ENCODE results near the gene NEIL1. TPM values are rescaled to one million over a fixed set of nuclear protein-coding genes. Genes with fewer than 3 reads are reported as not detected.

Gene NEIL1
- polyA plus RNA-seq, 2 of the 4 experiments (the other 2 are of a cell fraction), result 3.2 to 6.8 TPM

DNA sequence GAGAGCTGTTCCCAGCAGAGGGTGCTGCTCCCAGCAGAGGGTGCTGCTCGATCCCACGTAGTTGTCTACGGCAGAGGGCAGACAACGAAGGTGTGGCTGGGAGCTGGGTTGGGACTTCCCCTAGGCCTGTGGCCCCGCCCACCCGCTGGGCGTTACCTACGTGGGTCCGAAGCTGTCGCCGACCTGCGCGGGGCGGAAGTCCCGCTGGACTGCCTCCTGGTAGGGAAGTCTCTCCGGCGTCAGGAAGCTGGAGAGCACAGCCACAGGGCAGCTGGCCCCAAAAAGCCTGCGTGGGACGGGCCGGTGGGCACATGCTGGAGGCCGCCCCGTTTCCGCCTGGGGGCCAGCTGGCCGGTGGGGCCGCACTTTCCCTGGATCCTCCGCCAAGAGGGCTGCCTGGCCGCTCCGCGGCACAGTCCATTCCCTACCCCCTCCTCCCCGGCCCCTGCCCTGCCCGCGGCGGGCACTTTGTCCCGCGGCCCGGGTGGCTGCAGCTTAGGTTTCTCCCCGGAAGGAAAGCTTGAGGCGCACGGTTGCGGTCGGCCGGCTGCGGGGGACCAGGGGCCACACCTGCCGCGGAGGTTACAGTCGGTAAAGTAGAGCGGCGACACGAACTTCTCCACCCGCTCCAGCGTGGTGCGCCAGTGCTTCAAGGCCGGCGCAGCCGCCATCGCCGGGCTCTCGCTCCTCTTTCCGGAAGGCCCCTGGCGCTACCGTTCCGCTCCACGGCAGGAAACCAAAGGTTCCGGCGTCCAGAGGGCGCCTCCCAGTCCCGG, 21.3 kb downstream of the NEIL1 start, which contains the start of gene MAN2C1 (continued):
- peak; percentile 86 for TF ChIP-seq MYC (IDR thresholded peaks at IDR 0.05; ENCODE audit: borderline replicate concordance, low read length)
- no peak for TF ChIP-seq CHD2 (IDR thresholded peaks at IDR 0.05; ENCODE audit: low read length, partially characterized antibody)
- TF ChIP-seq, protein P1, sequence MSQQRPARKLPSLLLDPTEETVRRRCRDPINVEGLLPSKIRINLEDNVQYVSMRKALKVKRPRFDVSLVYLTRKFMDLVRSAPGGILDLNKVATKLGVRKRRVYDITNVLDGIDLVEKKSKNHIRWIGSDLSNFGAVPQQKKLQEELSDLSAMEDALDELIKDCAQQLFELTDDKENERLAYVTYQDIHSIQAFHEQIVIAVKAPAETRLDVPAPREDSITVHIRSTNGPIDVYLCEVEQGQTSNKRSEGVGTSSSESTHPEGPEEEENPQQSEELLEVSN (IDR thresholded peaks at IDR 0.05; ENCODE audit: borderline replicate concordance, low read depth), result peak; percentile 58; the same call in 1 of the 2 replicates
- TF ChIP-seq HOXB5 (CRISPR knock-in tag; IDR thresholded peaks at IDR 0.05), result no peak
- TF ChIP-seq RARB (CRISPR knock-in tag; IDR thresholded peaks at IDR 0.05), result no peak; the same call in 1 of the 2 replicates
- TF ChIP-seq JUN (IDR thresholded peaks at IDR 0.05), result peak; percentile 94 to 98

DNA sequence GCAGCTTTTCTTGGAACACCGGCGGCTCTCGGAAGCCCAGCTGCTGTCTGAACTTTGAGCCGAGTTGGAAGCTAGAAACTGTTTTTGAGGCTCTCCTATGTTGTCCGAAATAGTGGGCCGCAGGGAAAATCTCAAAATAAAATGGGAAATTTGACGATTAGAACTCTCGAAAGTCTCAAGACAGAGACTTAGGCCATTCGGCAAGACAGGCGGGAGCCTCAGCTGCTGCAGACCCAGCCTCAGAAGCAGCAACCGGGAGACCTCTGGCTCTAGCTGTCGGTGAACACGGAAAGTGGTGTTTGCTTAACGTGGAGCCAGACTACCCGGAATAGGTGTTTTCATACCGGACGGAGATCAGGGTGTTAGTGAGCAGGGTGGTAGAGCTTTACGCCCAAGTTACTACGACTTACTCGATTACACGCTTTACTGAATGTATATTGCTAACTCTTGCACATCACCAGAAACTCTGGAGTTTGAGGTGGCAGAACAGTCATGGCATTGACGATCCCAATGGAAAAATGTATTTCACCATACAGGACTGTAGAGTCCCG, 21.9 kb downstream of the NEIL1 start:
- peak; percentile 13 for FAIRE-seq
- ChIA-PET POLR2A (interaction anchor here (0.5 to 4.2 kb wide), 33 partner anchors 8 to 551 kb away, joined by 3 to 148 read pairs (median 6); partner anchors contain the start of genes IMP3, PTPN9, SIN3A and SNUPN), CTCF (interaction anchor here (0.6 to 4.4 kb wide), 34 partner anchors 7 to 600 kb away, joined by 3 to 72 read pairs (median 8); partner anchors contain the start of genes IMP3, PTPN9, SIN3A and SNX33)
- peak overlapping the region; percentile 93 to 95 for H3K27ac ChIP-seq
- peak overlapping the region; percentile 97 for H3K4me2 ChIP-seq
- 12% methylated on average over 23 of the region's 23 CpGs for WGBS (ENCODE audit: missing lambda C conversion rate)
- ATAC-seq, result peak; percentile 3 to 7; a peak in 4 of 6 replicates
- no peak for DNase-seq (ENCODE audit: low read depth in 1 of 2, low spot score in 1 of 2)
- H3K9me3 ChIP-seq, result no peaks in the 10 kb centered on the region
- H3K4me3 ChIP-seq, result peak overlapping the region; percentile 81
- peaks cover 21% of the 10 kb centered on the region for H3K4me1 ChIP-seq
- TF ChIP-seq RARB (CRISPR knock-in tag; IDR thresholded peaks at IDR 0.05) (no peak), EHMT2 (IDR thresholded peaks at IDR 0.05; ENCODE audit: low read depth) (no peak), MAFK (IDR thresholded peaks at IDR 0.05; ENCODE audit: partially characterized antibody) (no peak), HOXB5 (CRISPR knock-in tag; IDR thresholded peaks at IDR 0.05) (peak; percentile 50; the same call in 1 of the 2 replicates), EP300 (IDR thresholded peaks at IDR 0.05) (no peak), GATA3 (IDR thresholded peaks at IDR 0.05; ENCODE audit: borderline replicate concordance) (0 out of 2 replicates have a peak, but pooled peaks have one; percentile 3), NR3C1 (IDR thresholded peaks at IDR 0.05) (no peak), JUNB (IDR thresholded peaks at IDR 0.05) (no peak), SREBF2 (IDR thresholded peaks at IDR 0.05) (no peak), MAZ (IDR thresholded peaks at IDR 0.05; ENCODE audit: borderline replicate concordance, low read depth, low read length) (no peak), NFE2L2 (conservative IDR thresholded peaks at IDR 0.05; ENCODE audit: low read length) (no peak), SMC3 (IDR thresholded peaks at IDR 0.05) (no peak), HEYL (CRISPR knock-in tag; IDR thresholded peaks at IDR 0.05) (no peak), FOSB (CRISPR knock-in tag; IDR thresholded peaks at IDR 0.05) (peak; percentile 41; the same call in 1 of the 2 replicates), NPAS2 (CRISPR knock-in tag; IDR thresholded peaks at IDR 0.05; ENCODE audit: borderline replicate concordance) (no peak), HOXB13 (CRISPR knock-in tag; IDR thresholded peaks at IDR 0.05; ENCODE audit: low read depth) (no peak), POLR2AphosphoS2 (conservative IDR thresholded peaks at IDR 0.05; ENCODE audit: low read length) (peak; percentile 27; the same call in 1 of the 2 replicates), ZSCAN20 (CRISPR knock-in tag; IDR thresholded peaks at IDR 0.05) (no peak), ESRRA (IDR thresholded peaks at IDR 0.05; ENCODE audit: borderline replicate concordance, low read length) (no peak), KDM5A (IDR thresholded peaks at IDR 0.05) (peak; percentile 42; the same call in 1 of the 2 replicates), CBX8 (IDR thresholded peaks at IDR 0.05) (no peak), ZFP36 (IDR thresholded peaks at IDR 0.05; ENCODE audit: borderline replicate concordance, partially characterized antibody) (no peak), FOSL2 (IDR thresholded peaks at IDR 0.05) (no peak), FOSL2 (CRISPR knock-in tag; IDR thresholded peaks at IDR 0.05) (no peak), HOXA7 (CRISPR knock-in tag; IDR thresholded peaks at IDR 0.05) (0 out of 2 replicates have a peak, but pooled peaks have one; percentile 23), RCOR1 (IDR thresholded peaks at IDR 0.05; ENCODE audit: low read depth, low read length) (no peak), HDAC2 (IDR thresholded peaks at IDR 0.05) (no peak), POLR2A (IDR thresholded peaks at IDR 0.05; ENCODE audit: low read length) (no peak)
- TF ChIP-seq, protein P2, sequence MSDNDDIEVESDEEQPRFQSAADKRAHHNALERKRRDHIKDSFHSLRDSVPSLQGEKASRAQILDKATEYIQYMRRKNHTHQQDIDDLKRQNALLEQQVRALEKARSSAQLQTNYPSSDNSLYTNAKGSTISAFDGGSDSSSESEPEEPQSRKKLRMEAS (IDR thresholded peaks at IDR 0.05), result no peak
- TF ChIP-seq, protein P3, sequence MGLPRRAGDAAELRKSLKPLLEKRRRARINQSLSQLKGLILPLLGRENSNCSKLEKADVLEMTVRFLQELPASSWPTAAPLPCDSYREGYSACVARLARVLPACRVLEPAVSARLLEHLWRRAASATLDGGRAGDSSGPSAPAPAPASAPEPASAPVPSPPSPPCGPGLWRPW (IDR thresholded peaks at IDR 0.05), result no peak
- TF ChIP-seq, protein P4, sequence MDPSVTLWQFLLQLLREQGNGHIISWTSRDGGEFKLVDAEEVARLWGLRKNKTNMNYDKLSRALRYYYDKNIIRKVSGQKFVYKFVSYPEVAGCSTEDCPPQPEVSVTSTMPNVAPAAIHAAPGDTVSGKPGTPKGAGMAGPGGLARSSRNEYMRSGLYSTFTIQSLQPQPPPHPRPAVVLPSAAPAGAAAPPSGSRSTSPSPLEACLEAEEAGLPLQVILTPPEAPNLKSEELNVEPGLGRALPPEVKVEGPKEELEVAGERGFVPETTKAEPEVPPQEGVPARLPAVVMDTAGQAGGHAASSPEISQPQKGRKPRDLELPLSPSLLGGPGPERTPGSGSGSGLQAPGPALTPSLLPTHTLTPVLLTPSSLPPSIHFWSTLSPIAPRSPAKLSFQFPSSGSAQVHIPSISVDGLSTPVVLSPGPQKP (IDR thresholded peaks at IDR 0.05; ENCODE audit: low read depth, low read length), result no peak
- TF ChIP-seq, protein P5, sequence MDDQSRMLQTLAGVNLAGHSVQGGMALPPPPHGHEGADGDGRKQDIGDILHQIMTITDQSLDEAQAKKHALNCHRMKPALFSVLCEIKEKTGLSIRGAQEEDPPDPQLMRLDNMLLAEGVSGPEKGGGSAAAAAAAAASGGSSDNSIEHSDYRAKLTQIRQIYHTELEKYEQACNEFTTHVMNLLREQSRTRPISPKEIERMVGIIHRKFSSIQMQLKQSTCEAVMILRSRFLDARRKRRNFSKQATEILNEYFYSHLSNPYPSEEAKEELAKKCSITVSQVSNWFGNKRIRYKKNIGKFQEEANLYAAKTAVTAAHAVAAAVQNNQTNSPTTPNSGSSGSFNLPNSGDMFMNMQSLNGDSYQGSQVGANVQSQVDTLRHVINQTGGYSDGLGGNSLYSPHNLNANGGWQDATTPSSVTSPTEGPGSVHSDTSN (IDR thresholded peaks at IDR 0.05), result no peak
- TF ChIP-seq, protein P6, sequence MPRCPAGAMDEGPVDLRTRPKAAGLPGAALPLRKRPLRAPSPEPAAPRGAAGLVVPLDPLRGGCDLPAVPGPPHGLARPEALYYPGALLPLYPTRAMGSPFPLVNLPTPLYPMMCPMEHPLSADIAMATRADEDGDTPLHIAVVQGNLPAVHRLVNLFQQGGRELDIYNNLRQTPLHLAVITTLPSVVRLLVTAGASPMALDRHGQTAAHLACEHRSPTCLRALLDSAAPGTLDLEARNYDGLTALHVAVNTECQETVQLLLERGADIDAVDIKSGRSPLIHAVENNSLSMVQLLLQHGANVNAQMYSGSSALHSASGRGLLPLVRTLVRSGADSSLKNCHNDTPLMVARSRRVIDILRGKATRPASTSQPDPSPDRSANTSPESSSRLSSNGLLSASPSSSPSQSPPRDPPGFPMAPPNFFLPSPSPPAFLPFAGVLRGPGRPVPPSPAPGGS (IDR thresholded peaks at IDR 0.05), result no peak

Measured in A549 (cell line).